ENCODE measurements around the gene CUL1.

Gene CUL1

GRCh38 chr7:148684289-148684830 lies 14.3 kb upstream of the CUL1 start:
- no peaks in the 10 kb centered on the region for H3K36me3 ChIP-seq (ENCODE audit: insufficient read depth, low read length)
- no peaks in the 10 kb centered on the region for H4K20me1 ChIP-seq (ENCODE audit: insufficient read depth, low read length)
- H3K9me3 ChIP-seq (ENCODE audit: low read length) = 0 out of 2 replicates have a peak, but pooled peaks cover 7% of the 10 kb centered on the region
- no peak overlapping the region for H3K4me3 ChIP-seq (ENCODE audit: low read depth, low read length, poor library complexity, severe bottlenecking)
- H3K4me2 ChIP-seq (ENCODE audit: low read length) = no peak overlapping the region
- peaks cover 7% of the 10 kb centered on the region; the same call in 1 of the 2 replicates for H3K27me3 ChIP-seq (ENCODE audit: insufficient read depth, low read length)
- no peaks in the 10 kb centered on the region for H3K4me1 ChIP-seq (ENCODE audit: insufficient read depth, low read length, severe bottlenecking)
- no peaks in the 10 kb centered on the region for H3K9me2 ChIP-seq (ENCODE audit: low read depth, low read length)
- H2AFZ ChIP-seq (ENCODE audit: low read length) = no peak overlapping the region
- no peak for TF ChIP-seq CTCF (IDR thresholded peaks at IDR 0.05; ENCODE audit: low read length)
- no peak for TF ChIP-seq EZH2 (IDR thresholded peaks at IDR 0.05; ENCODE audit: borderline replicate concordance, low read length)
- H3F3A ChIP-seq (ENCODE audit: insufficient read depth, low read length) = no peaks in the 10 kb centered on the region
- no peak overlapping the region for H3K9ac ChIP-seq (ENCODE audit: low read length)
- no peaks in the 10 kb centered on the region for H3K79me2 ChIP-seq (ENCODE audit: insufficient read depth, low read length)
- H3K27ac ChIP-seq (ENCODE audit: low read depth, low read length, poor library complexity, severe bottlenecking) = no peak overlapping the region

- Histone ChIP-seq H3K27ac (ENCODE audit: low read depth, low read length, poor library complexity, severe bottlenecking) (no peak overlapping the region), H3K4me3 (ENCODE audit: low read depth, low read length, poor library complexity, severe bottlenecking) (no peak overlapping the region), H4K20me1 (ENCODE audit: insufficient read depth, low read length) (no peaks in the 10 kb centered on the region), H3F3A (ENCODE audit: insufficient read depth, low read length) (no peaks in the 10 kb centered on the region), H3K9ac (ENCODE audit: low read length) (no peak overlapping the region), H3K9me2 (ENCODE audit: low read depth, low read length) (no peaks in the 10 kb centered on the region), H3K4me2 (ENCODE audit: low read length) (no peak overlapping the region), H3K79me2 (ENCODE audit: insufficient read depth, low read length) (no peaks in the 10 kb centered on the region), H3K4me1 (ENCODE audit: insufficient read depth, low read length, severe bottlenecking) (no peaks in the 10 kb centered on the region), H3K36me3 (ENCODE audit: insufficient read depth, low read length) (no peaks in the 10 kb centered on the region), H3K27me3 (ENCODE audit: insufficient read depth, low read length) (peaks cover 7% of the 10 kb centered on the region; the same call in 1 of the 2 replicates), H3K9me3 (ENCODE audit: low read length) (0 out of 2 replicates have a peak, but pooled peaks cover 7% of the 10 kb centered on the region), H2AFZ (ENCODE audit: low read length) (no peak overlapping the region)
- no peak for TF ChIP-seq CTCF (IDR thresholded peaks at IDR 0.05; ENCODE audit: low read length)
- no peak for TF ChIP-seq EZH2 (IDR thresholded peaks at IDR 0.05; ENCODE audit: borderline replicate concordance, low read length)
Measured at GRCh38 chr7:148686312-148686937, 12.3 kb upstream of the CUL1 start.

- H3K79me2 ChIP-seq (ENCODE audit: insufficient read depth, low read length) = no peaks in the 10 kb centered on the region
- H3K4me2 ChIP-seq (ENCODE audit: low read length) = no peak overlapping the region
- TF ChIP-seq EZH2 (IDR thresholded peaks at IDR 0.05; ENCODE audit: borderline replicate concordance, low read length) = no peak
- no peak for TF ChIP-seq CTCF (IDR thresholded peaks at IDR 0.05; ENCODE audit: low read length)
- H3K4me3 ChIP-seq (ENCODE audit: low read depth, low read length, poor library complexity, severe bottlenecking) = no peak overlapping the region
- H3K36me3 ChIP-seq (ENCODE audit: insufficient read depth, low read length) = no peaks in the 10 kb centered on the region
- H3K9me2 ChIP-seq (ENCODE audit: low read depth, low read length) = no peaks in the 10 kb centered on the region
- H3F3A ChIP-seq (ENCODE audit: insufficient read depth, low read length) = no peaks in the 10 kb centered on the region
- no peak overlapping the region for H2AFZ ChIP-seq (ENCODE audit: low read length)
- H3K27me3 ChIP-seq (ENCODE audit: insufficient read depth, low read length) = peaks cover 7% of the 10 kb centered on the region; the same call in 1 of the 2 replicates
- no peak overlapping the region for H3K27ac ChIP-seq (ENCODE audit: low read depth, low read length, poor library complexity, severe bottlenecking)
- no peaks in the 10 kb centered on the region for H3K4me1 ChIP-seq (ENCODE audit: insufficient read depth, low read length, severe bottlenecking)
- no peak overlapping the region for H3K9ac ChIP-seq (ENCODE audit: low read length)
- H4K20me1 ChIP-seq (ENCODE audit: insufficient read depth, low read length) = no peaks in the 10 kb centered on the region
- no peaks in the 10 kb centered on the region for H3K9me3 ChIP-seq (ENCODE audit: low read length)
Measured at GRCh38 chr7:148687555-148687954, 11.1 kb upstream of the CUL1 start.

All from OCI-LY1 (cell line).